A549 (cell line): ENCODE data around the gene WFDC1. TPM values are rescaled to one million over a fixed set of nuclear protein-coding genes. Genes with fewer than 3 reads are reported as not detected.

Experiments used
- ATAC-seq, 2 experiments: fragments of 200-7000 bp in 1 of 2; fragments of >200 bp in 1 of 2; cut with Nextera tagmentation in 1 of 2; cut with Tn5 transposase in 1 of 2; 3 replicates each; pipeline versions ENCODE4 v1.8.0 to v1.9.1; 2018 to 2020; ENCODE audit warnings: mild to moderate bottlenecking in 1 of 2, moderate library complexity in 1 of 2
- CTCF ChIA-PET: fragments of 300-600 bp; sonication (Branson Sonifier 250); formaldehyde crosslinking; extraction: SDS; loops from one replicate; lab custom pipeline; 2021; ENCODE audit warnings: antibody characterized with exemption, inconsistent platforms; lab: Yijun Ruan, JAX
- POLR2A ChIA-PET: fragments of 350-600 bp; formaldehyde crosslinking; extraction: SDS; loops from one replicate; lab custom pipeline; 2021; ENCODE audit warnings: antibody characterized with exemption, inconsistent platforms; lab: Yijun Ruan, JAX
- DNase-seq, 2 experiments: peaks; one replicate each; pipeline versions ENCODE4 v3.0.0 to v3.0.0-alpha.2; 2011 to 2016; ENCODE audit warnings: low read depth in 1 of 2, low spot score in 1 of 2
- FAIRE-seq: peaks from 2 replicates; lab custom pipeline; 2011; peaks lifted over from hg19 to GRCh38; lab: Jason Lieb, UNC
- H3K27ac ChIP-seq, 2 experiments: fragments of >200 bp; sonication (Bioruptor Twin); formaldehyde crosslinking; 3 replicates each; pipeline ENCODE4 v1.5.1; 2016 to 2017
- H3K4me1 ChIP-seq: fragments of >200 bp; sonication (Bioruptor Twin); formaldehyde crosslinking; 3 replicates; pipeline ENCODE4 v1.6.1; 2016
- H3K4me2 ChIP-seq: fragments of >200 bp; sonication (Bioruptor Twin); formaldehyde crosslinking; 3 replicates; pipeline ENCODE4 v1.6.1; 2016
- H3K4me3 ChIP-seq: fragments of >200 bp; sonication (Bioruptor Twin); formaldehyde crosslinking; 3 replicates; pipeline ENCODE4 v1.5.1; 2016
- H3K9me3 ChIP-seq: fragments of >200 bp; sonication (Bioruptor Twin); formaldehyde crosslinking; 3 replicates; pipeline ENCODE4 v1.6.1; 2016
- BHLHE40 ChIP-seq: IDR thresholded peaks from 2 replicates; pipeline ENCODE4 v1.6.1; 2012; ENCODE audit warnings: low read depth, low read length, inconsistent platforms
- CBX8 ChIP-seq: fragments of 200-600 bp; sonication (generic); IDR thresholded peaks from 2 replicates; pipeline ENCODE4 v1.6.1; 2016
- CEBPB ChIP-seq, 2 experiments: fragments of >200 bp in 1 of 2; sonication (Bioruptor Twin) in 1 of 2; formaldehyde crosslinking in 1 of 2; IDR thresholded peaks; 2 replicates each; pipeline ENCODE4 v1.6.1; 2012 to 2016
- CHD4 ChIP-seq: fragments of 200-600 bp; sonication (generic); IDR thresholded peaks from 2 replicates; pipeline ENCODE4 v1.6.1; 2016; ENCODE audit warnings: antibody characterized with exemption, mild to moderate bottlenecking, borderline replicate concordance
- FOXS1 ChIP-seq: fragments of 250-450 bp; sonication (Bioruptor Pico); IDR thresholded peaks from 2 replicates; pipeline ENCODE4 v1.5.0; 2020; ENCODE audit warnings: mild to moderate bottlenecking, moderate library complexity
- HOXA7 ChIP-seq: fragments of 250-450 bp; sonication (Bioruptor Pico); IDR thresholded peaks from 2 replicates; pipeline ENCODE4 v1.5.0; 2020; ENCODE audit warnings: mild to moderate bottlenecking, moderate library complexity
- HOXB13 ChIP-seq: fragments of 250-450 bp; sonication (Bioruptor Pico); IDR thresholded peaks from 2 replicates; pipeline ENCODE4 v1.5.0; 2020; ENCODE audit warnings: low read depth, mild to moderate bottlenecking, moderate library complexity
- JUN ChIP-seq, 2 experiments: fragments of >200 bp; sonication (Bioruptor Twin); formaldehyde crosslinking; IDR thresholded peaks; 2 replicates in 1 of 2; 3 replicates in 1 of 2; pipeline ENCODE4 v1.6.1; 2016 to 2017
- MYC ChIP-seq: IDR thresholded peaks from 2 replicates; pipeline ENCODE4 v1.6.1; 2012; ENCODE audit warnings: mild to moderate bottlenecking, inconsistent platforms, low read length, improper control_type of control experiment, borderline replicate concordance
- NR3C1 ChIP-seq: fragments of >200 bp; sonication (Bioruptor Twin); formaldehyde crosslinking; IDR thresholded peaks from 3 replicates; pipeline ENCODE4 v1.6.1; 2017
- PHF8 ChIP-seq: fragments of 200-600 bp; sonication (generic); IDR thresholded peaks from 2 replicates; pipeline ENCODE4 v1.6.1; 2016; ENCODE audit warnings: low read depth, mild to moderate bottlenecking, antibody characterized with exemption, moderate library complexity, borderline replicate concordance
- POLR2A ChIP-seq: IDR thresholded peaks from 2 replicates; pipeline ENCODE4 v1.6.1; 2012; ENCODE audit warnings: mild to moderate bottlenecking, low read length
- POLR2AphosphoS2 ChIP-seq: conservative IDR thresholded peaks from 2 replicates; pipeline ENCODE4 v1.6.1; 2012; ENCODE audit warnings: low read length, improper control_type of control experiment, inconsistent platforms
- RAD21 ChIP-seq, 2 experiments: fragments of >200 bp in 1 of 2; sonication (Bioruptor Twin) in 1 of 2; formaldehyde crosslinking in 1 of 2; IDR thresholded peaks in 1 of 2; conservative IDR thresholded peaks in 1 of 2; 2 replicates in 1 of 2; 3 replicates in 1 of 2; pipeline ENCODE4 v1.6.1; 2012 to 2018; ENCODE audit warnings: inconsistent platforms in 1 of 2
- SREBF2 ChIP-seq: fragments of 450-650 bp; IDR thresholded peaks from 2 replicates; pipeline ENCODE4 v1.6.1; 2014; ENCODE audit warnings: mild to moderate bottlenecking, moderate library complexity
- TFCP2L1 ChIP-seq: fragments of 250-450 bp; sonication (Bioruptor Pico); IDR thresholded peaks from 2 replicates; pipeline ENCODE4 v1.5.0; 2021; ENCODE audit warnings: mild to moderate bottlenecking
- TP53 ChIP-seq: fragments of 250-450 bp; sonication (Bioruptor Pico); IDR thresholded peaks from 2 replicates; pipeline ENCODE4 v1.5.0; 2021; ENCODE audit warnings: mild to moderate bottlenecking, moderate library complexity
- ZC3H11A ChIP-seq: fragments of 450-650 bp; IDR thresholded peaks from 2 replicates; pipeline ENCODE4 v1.6.1; 2014; ENCODE audit warnings: antibody characterized with exemption, mild to moderate bottlenecking
- ZFP36 ChIP-seq: fragments of 450-650 bp; IDR thresholded peaks from 2 replicates; pipeline ENCODE4 v1.6.1; 2014; ENCODE audit warnings: borderline replicate concordance; ENCODE audit not compliant: partially characterized antibody
- ZNF302 ChIP-seq: fragments of 250-450 bp; sonication (Bioruptor Pico); IDR thresholded peaks from 2 replicates; pipeline ENCODE4 v1.9.0; 2021; ENCODE audit warnings: inconsistent platforms, mild to moderate bottlenecking, moderate library complexity
- ZSCAN20 ChIP-seq: fragments of 250-450 bp; sonication (Bioruptor Pico); IDR thresholded peaks from 2 replicates; pipeline ENCODE4 v1.8.0; 2022; ENCODE audit warnings: mild to moderate bottlenecking, moderate library complexity
- WGBS: methylation state at CpG from one replicate; pipeline ENCODE4 v1.1.6; 2017; ENCODE audit errors: missing lambda C conversion rate; 5-methylcytosine and 5-hydroxymethylcytosine counted together
- polyA plus RNA-seq, 4 experiments: library from polyadenylated mRNA; depleted of rRNA in 3 of 4; stranded (reverse); fragments of >200 nt; fragmentation: RNase III in 1 of 4; extraction: RNeasy Plus Mini Kit Qiagen cat#74134 plus additional on column Dnase treatment in 1 of 4; gene quantifications; 2 replicates in 3 of 4; 3 replicates in 1 of 4; pipeline ENCODE4 v1.2.3, GENCODE V29; 2011 to 2017

The WFDC1 gene
- polyA plus RNA-seq, 2 of the 4 experiments (the other 2 are of a cell fraction), result not detected

DNA sequence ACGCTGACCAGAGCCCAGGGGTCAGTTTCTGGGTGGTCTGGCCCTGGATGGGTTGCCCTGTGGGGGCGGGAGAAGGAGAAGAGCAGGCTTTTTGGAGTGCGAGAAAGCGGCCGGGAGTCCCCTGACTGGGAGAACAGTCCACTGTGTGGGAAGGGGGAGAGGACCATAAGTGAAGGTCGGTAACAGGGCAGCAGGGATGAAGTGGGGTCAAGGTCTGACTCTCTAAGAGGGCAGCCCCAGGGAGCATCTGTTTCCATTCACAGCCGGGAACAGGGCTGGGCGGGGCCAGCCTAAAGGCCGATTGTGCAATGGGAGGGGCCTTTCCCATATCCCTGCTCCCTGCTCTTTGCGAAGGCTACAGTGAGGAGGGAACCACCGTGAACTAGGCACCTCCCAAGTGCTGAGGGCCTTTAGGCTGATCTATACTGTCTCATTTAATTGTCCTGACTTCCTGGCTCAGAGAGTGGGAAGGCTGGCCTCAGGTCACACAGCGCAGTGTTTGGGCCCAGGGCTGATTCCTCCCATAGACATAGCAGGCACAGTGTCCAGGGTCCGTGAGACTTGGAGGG lies 10.4 kb upstream of the WFDC1 start:
- CTCF ChIA-PET, result interaction anchor here (1.0 to 17.8 kb wide), 5 partner anchors 24 to 200 kb away, joined by 3 to 245 read pairs (median 3); no protein-coding TSS in a partner anchor
- 57% methylated on average over 13 of the region's 13 CpGs for WGBS

DNA sequence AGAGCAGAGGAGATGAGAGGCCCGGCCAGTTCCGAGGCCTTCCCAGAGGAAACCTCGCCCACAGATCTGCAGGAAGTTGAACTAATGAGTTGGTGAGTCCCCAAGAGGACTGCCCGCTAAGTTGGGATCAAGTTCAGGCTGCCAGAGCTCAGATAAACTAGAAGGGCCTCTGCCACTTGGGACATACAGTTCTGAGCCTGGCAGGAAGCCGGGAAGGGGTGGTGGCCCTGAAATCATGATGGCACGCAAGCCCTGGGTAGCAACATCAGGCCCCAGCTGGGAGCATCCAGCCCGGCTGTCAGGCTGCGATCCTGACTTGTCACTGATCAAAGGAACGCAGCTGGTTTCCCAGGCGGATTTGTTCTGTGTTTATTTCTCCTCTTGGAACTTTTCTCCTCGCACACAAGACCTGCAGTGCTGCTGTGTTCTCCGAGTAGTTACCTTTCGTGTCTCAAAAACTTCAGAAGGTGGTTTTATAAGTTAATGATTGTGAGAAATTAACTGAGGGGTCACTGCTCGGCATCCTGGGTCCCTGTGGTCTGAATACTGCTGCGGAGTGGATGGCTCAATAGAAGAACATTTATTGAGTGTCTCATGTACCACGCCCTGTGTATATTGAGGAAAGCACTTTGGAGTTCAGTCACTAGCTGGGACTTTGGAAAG lies 8.0 kb upstream of the WFDC1 start:
- CTCF ChIA-PET, result interaction anchor here (0.6 to 6.4 kb wide), 3 partner anchors 9 to 198 kb away, joined by 3 to 49 read pairs (median 5); no protein-coding TSS in a partner anchor
- Histone ChIP-seq H3K27ac (no peak overlapping the region), H3K4me1 (0 out of 3 replicates have a peak, but pooled peaks cover 5% of the 10 kb centered on the region), H3K9me3 (0 out of 3 replicates have a peak, but pooled peaks cover 4% of the 10 kb centered on the region), H3K4me3 (no peak overlapping the region), H3K4me2 (no peak overlapping the region)
- FAIRE-seq (no peak), DNase-seq (no peak), ATAC-seq (no peak)
- 73% methylated on average over 16 of the region's 16 CpGs for WGBS
- TF ChIP-seq CEBPB (IDR thresholded peaks at IDR 0.05) (no peak), ZC3H11A (no peak), JUN (IDR thresholded peaks at IDR 0.05) (no peak), NR3C1 (no peak), BHLHE40 (no peak), HOXA7 (CRISPR knock-in tag) (no peak), SREBF2 (no peak), ZSCAN20 (CRISPR knock-in tag) (no peak), CBX8 (no peak), POLR2A (no peak), FOXS1 (no peak), TP53 (CRISPR knock-in tag) (no peak), PHF8 (no peak), POLR2AphosphoS2 (no peak), RAD21 (conservative IDR thresholded peaks at IDR 0.05 in 1 of 2, IDR thresholded peaks at IDR 0.05 in 1 of 2) (no peak), MYC (no peak)
- POLR2A ChIA-PET, result no interaction called here

More for the DNA sequence above, 10.4 kb upstream of the WFDC1 start:
- Histone ChIP-seq H3K4me1 (0 out of 3 replicates have a peak, but pooled peaks cover 5% of the 10 kb centered on the region), H3K4me3 (no peak overlapping the region), H3K4me2 (no peak overlapping the region), H3K27ac (0 out of 6 replicates have a peak overlapping the region, but pooled peaks of 1 of the 2 experiments have one; percentile 7), H3K9me3 (0 out of 3 replicates have a peak, but pooled peaks cover 4% of the 10 kb centered on the region)
- TF ChIP-seq CEBPB (IDR thresholded peaks at IDR 0.05) (peak; percentile 46 to 62; a peak in 2 of 4 replicates), TFCP2L1 (CRISPR knock-in tag) (no peak), ZFP36 (peak; percentile 11)
- ATAC-seq, result peak; percentile 43 to 69; a peak in 3 of 6 replicates
- POLR2A ChIA-PET, result no interaction called here
- DNase-seq, result no peak
- no peak for FAIRE-seq

DNA sequence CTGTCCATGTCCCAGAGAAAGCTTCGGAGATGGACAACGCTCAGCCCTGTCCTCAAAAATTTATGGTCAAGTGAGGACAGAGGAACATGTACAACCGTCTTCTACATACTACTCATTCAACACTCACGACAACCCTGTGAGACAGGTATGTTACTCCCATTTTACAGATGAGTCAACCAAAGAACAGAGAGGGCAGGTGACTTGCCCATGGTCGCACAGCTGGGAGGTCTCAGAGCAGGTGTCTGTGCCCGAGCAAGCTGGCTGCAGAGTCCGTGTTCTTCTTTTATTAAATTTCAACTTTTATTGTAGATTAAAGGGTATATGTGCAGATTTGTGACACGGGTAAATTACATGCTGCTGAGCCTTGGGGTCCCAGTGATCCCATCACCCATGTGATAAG lies 5.8 kb upstream of the WFDC1 start:
- no peak overlapping the region for H3K4me2 ChIP-seq
- ATAC-seq (no peak), DNase-seq (no peak), FAIRE-seq (no peak)
- no peak overlapping the region for H3K27ac ChIP-seq
- 42% methylated on average over 8 of the region's 8 CpGs for WGBS
- ChIA-PET POLR2A (no interaction called here), CTCF (interaction anchor here (0.6 to 6.4 kb wide), 4 partner anchors 11 to 437 kb away, joined by 3 to 49 read pairs (median 3); no protein-coding TSS in a partner anchor)
- 0 out of 3 replicates have a peak, but pooled peaks cover 4% of the 10 kb centered on the region for H3K9me3 ChIP-seq
- 0 out of 3 replicates have a peak, but pooled peaks cover 4% of the 10 kb centered on the region for H3K4me1 ChIP-seq
- no peak overlapping the region for H3K4me3 ChIP-seq
- no peak for TF ChIP-seq HOXB13 (CRISPR knock-in tag)
- peak; percentile 26 for TF ChIP-seq ZFP36

DNA sequence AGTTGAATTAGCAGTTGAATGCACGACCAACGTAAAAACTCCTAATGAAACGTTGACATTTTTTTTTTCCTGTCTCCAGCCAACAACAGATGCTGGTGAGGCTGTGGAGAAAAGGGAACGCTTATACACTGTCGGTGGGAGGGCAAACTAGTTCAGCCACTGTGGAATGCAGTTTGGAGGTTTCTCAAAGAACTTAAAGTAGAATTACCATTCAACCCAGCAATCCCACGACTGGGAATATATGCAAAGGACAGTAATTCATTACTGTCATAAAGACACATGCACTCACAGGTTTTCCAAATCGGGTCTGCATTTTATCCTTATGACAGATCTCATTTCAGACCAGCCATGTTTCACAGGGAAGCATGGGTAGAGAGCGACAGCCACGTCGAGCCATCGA lies 3.5 kb upstream of the WFDC1 start:
- DNase-seq (no peak), FAIRE-seq (no peak), ATAC-seq (no peak)
- H3K27ac ChIP-seq, result no peak overlapping the region
- no peak overlapping the region for H3K4me3 ChIP-seq
- TF ChIP-seq CHD4 (no peak), ZNF302 (CRISPR knock-in tag) (no peak)
- no peak overlapping the region for H3K4me2 ChIP-seq
- H3K4me1 ChIP-seq, result no peaks in the 10 kb centered on the region
- ChIA-PET CTCF (interaction anchor here (1.4 to 6.4 kb wide), 3 partner anchors 13 to 193 kb away, joined by 4 to 49 read pairs (median 7); no protein-coding TSS in a partner anchor), POLR2A (no interaction called here)
- H3K9me3 ChIP-seq, result 0 out of 3 replicates have a peak, but pooled peaks cover 4% of the 10 kb centered on the region
- WGBS, result 57% methylated on average over 11 of the region's 11 CpGs
